ENCODE measurements around the gene ZFPM1.
"Not testable (repeated sequence)": the region's sequence is repeated elsewhere in the genome, so short reads cannot be mapped to it uniquely, and the experiment has no call there.

ZFPM1 gene

GRCh38 chr16:88453217-88453531 lies at the start of gene ZFPM1:
Gene ZFPM1, plus strand, starts transcription at chr16:88453280. Its CDS starts 359 bp downstream, at chr16:88453639.
- no peak for DNase-seq (ENCODE audit: low spot score)

GRCh38 chr16:88403794-88404581 lies 49.1 kb upstream of the ZFPM1 start:
- no peak for DNase-seq (ENCODE audit: low spot score)

- DNase-seq (ENCODE audit: low spot score), result no peak
Measured at GRCh38 chr16:88404769-88405168, 48.3 kb upstream of the ZFPM1 start.

- DNase-seq (ENCODE audit: low spot score), result no peak
Measured at GRCh38 chr16:88405216-88406060, 47.6 kb upstream of the ZFPM1 start.

GRCh38 chr16:88406096-88407041 lies 46.7 kb upstream of the ZFPM1 start:
- DNase-seq (ENCODE audit: low spot score), result no peak

- DNase-seq (ENCODE audit: low spot score), result no peak
Measured at GRCh38 chr16:88407042-88407420, 46.0 kb upstream of the ZFPM1 start.

GRCh38 chr16:88407807-88408206 lies 45.3 kb upstream of the ZFPM1 start:
- DNase-seq (ENCODE audit: low spot score), result no peak

- no peak for DNase-seq (ENCODE audit: low spot score)
Measured at GRCh38 chr16:88408561-88409142, 44.4 kb upstream of the ZFPM1 start.

GRCh38 chr16:88409296-88410065 lies 43.6 kb upstream of the ZFPM1 start:
- no peak for DNase-seq (ENCODE audit: low spot score)

- DNase-seq (ENCODE audit: low spot score), result not testable (repeated sequence)
Measured at GRCh38 chr16:88410297-88410968, 42.6 kb upstream of the ZFPM1 start.

- DNase-seq (ENCODE audit: low spot score), result no peak
Measured at GRCh38 chr16:88411951-88412576, 41.0 kb upstream of the ZFPM1 start.

- no peak for DNase-seq (ENCODE audit: low spot score)
Measured at GRCh38 chr16:88412766-88413165, 40.3 kb upstream of the ZFPM1 start.

GRCh38 chr16:88413231-88413630 lies 39.8 kb upstream of the ZFPM1 start:
- DNase-seq (ENCODE audit: low spot score), result no peak

GRCh38 chr16:88413631-88414030 lies 39.4 kb upstream of the ZFPM1 start:
- DNase-seq (ENCODE audit: low spot score), result no peak

- no peak for DNase-seq (ENCODE audit: low spot score)
Measured at GRCh38 chr16:88414521-88415380, 38.3 kb upstream of the ZFPM1 start.

- DNase-seq (ENCODE audit: low spot score), result no peak
Measured at GRCh38 chr16:88415381-88415705, 37.7 kb upstream of the ZFPM1 start.

GRCh38 chr16:88415713-88416323 lies 37.3 kb upstream of the ZFPM1 start:
- DNase-seq (ENCODE audit: low spot score), result no peak

- no peak for DNase-seq (ENCODE audit: low spot score)
Measured at GRCh38 chr16:88416686-88417085, 36.4 kb upstream of the ZFPM1 start.
